Measurements from ENCODE around the gene ASB18.

ASB18 gene

DNA sequence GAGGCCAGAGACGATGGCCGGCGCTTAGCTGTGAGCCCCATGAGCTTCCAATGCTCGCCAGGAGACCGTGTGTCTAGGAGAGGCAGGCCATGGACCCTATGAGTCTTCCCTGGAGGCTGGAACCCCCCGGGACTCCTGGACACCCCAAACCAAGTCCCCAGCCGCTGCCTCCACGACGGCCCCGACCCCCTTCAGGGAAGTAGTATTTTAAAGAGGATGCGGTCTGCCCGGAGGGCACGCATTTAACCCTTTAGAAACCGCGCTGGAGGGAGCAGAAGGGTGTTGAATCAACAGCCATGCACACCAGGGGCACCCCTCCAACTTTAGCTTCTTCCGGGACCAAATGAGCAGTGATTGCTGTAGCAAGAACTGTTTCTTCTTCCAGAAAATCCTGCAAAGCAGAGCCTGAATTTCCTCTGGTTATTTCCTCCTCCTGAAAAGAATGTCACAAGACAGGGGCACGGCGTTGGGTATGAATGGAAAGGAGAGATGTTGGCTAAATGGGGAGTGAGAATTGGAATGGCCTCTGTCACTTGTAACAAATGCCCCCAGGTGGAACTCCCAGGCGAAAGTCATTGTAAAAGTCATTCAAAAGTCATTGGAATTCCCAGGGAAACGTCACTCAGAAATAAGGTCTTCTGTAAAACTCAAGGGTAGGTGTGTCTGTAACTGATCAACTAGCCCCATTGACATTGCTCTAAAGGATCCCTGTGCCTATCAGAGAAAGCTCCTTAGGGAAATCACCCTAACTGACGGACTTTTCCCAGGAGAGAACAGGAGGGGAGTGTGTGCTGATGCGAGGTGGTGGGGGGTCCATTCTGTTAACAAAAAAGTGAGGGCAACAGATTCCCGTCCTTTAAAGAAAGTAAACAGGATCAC, 90.2 kb downstream of the ASB18 start:
- DNase-seq (ENCODE audit: low read depth), result no peak

DNA sequence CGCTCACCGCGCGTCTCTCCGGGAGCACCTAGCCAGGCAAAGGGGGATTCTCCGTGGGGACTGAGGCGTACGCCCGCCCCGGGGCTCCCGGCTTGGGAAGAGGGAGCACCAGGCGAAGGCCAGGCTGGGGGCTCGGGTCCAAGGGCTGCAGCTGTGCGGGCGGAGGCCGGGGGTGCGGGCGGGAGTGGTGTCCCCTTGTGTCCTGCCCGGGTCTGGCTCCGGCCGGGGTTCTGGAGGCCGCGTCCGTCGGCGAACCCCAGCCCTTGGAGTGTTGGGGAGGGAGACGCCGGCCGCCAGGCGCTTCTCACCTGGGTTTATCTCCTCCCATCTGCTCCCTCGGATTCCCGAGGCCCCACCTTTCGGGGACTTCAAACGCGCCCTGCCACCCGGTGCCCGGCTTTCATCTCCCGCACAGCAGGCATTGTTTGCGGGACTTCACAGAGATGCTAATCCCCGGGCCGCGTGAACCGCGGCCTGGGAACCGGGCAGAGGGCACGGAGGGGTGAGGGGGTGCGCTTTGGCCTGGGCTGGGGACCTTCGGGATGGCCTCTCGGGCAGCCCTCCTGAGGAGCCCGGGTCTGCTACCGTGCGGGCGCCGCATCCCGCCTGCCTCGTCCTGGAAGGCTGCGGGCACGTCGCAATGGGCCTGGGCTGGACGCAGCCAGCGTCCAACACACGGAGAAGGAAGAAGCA, 91.0 kb downstream of the ASB18 start:
- no peak for DNase-seq (ENCODE audit: low read depth)

- DNase-seq (ENCODE audit: low read depth), result no peak
These were observed 91.8 kb downstream of the ASB18 start for GRCh38 chr2:236172255-236173035.

GRCh38 chr2:236171680-236172254, 92.4 kb downstream of the ASB18 start:
- DNase-seq (ENCODE audit: low read depth), result no peak

- DNase-seq (ENCODE audit: low read depth), result no peak
These were observed 93.0 kb downstream of the ASB18 start for GRCh38 chr2:236171181-236171679.

- no peak for DNase-seq (ENCODE audit: low read depth)
These were observed 93.5 kb downstream of the ASB18 start for GRCh38 chr2:236170590-236171165.

DNA sequence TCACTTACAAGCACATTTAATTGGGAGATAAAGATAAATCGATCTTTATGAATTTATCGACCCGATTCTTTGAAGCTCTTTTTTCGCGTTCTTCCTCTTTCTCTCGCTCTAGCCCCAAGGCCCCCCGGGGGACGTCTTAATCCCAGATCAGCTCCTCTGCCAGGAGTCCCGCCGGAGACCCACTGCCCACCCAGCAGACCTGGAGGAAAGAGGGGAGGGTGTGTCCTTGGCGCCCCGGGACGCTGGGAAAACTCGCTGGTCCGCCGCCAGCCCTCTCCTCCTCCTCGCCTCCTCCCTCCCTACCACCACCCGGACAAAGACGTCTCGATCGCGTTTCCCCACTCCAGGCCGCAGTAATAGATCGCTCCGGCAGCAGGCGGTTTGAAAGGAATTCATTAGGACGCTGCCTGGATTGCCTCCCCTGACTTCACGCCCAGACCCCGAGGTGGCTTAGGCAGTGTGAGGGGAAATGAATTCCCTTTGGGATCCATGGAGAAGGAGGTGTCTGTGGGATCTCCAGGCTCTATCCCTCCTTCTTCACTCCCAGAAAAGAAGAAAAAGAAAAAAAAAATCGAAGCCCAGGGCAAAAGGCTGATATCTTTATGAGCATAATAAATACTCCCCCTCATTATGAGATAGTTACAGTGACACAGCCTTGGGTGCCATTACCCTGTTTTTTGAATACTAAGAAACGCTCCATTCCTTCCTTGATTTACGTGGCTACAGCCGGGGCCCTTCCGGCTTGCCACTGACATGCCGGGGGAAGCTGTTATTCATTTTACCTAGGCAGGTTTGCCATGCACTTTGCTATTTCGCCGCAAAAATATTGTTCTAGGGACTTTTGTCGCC, 94.2 kb downstream of the ASB18 start:
- no peak for DNase-seq (ENCODE audit: low read depth)

DNA sequence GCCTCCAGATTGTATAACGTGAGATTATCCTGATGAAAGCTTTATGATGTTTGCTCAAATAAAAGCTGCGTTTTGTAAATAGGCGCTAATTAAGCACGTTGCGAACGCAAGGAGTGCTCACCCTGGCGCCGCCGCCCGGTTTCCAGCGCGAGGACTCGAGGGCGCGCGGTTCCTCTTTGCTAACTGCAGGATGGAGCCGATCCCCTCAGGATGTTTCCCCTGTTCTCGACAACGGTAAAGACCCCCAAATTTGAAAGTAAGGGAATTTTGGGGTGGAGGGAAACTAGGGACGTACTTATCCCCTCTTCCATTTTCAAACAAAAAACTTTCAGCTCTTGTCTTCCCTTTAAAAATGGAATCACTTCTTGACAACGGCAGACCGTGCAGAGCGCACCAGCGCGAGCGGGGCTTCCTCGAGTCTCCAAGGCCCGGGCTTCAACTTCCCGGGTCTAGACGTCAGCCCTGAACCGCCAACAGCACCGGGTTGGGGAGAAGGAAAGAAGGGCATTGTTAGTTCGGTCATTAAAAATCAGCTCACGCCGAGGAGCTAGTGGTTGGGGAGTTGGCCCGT, 95.0 kb downstream of the ASB18 start:
- no peak for DNase-seq (ENCODE audit: low read depth)

DNA sequence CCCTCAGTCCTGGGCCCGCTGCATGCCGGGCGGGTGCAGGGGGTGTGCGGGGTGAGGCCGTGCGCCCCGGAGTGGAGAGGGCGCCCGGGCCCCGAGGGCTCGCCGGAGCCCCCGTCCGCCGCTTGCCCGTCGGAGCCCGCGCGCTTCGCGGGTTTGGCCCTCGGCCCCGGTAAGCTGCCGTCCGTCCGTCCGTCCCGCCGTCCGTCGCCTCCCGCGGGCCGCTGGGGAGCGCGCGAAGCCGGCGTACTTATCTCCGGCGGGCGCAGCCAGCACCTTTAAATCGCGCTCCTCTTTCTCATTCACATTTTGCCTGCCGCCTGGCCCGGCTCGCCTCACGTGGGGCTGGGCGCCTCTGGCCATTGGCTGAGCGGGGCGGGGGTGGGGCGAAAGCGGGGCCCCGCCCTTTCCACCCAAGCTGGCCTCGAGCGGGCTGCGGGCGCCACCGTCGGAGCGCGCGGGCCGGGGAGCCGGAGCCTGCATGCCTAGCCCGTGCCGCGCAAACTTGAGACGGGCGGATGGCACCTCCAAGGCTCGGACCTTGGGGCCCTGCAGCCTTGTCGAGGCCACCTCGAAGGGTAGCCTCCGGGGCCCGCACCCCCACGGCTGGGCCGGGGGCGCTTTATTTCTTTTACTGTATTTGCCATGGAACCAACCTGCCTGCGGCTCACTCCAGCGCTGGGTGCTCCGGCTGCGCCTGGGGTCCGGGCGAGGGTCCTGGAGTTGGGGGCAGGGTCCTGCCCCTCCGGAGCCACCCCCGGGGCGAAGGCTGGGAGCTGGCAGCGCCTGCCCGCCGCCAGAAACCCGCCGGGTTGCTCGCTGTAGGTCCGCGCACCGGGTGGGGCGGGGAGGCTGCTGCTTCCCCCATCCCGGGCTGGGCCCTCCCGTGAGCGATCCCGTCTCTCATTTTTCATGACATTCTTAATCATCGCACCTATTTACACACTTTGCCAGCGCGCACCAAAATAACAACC, 95.8 kb downstream of the ASB18 start, which contains the start of gene GBX2:
GBX2 (minus strand) TSS at position 277 of the 971 bp plus-strand sequence. CDS start 415 bp downstream, outside the sequence.
- no peak for DNase-seq (ENCODE audit: low read depth)

- DNase-seq (ENCODE audit: low read depth), result no peak
These were observed 96.7 kb downstream of the ASB18 start for GRCh38 chr2:236167297-236168109.

DNA sequence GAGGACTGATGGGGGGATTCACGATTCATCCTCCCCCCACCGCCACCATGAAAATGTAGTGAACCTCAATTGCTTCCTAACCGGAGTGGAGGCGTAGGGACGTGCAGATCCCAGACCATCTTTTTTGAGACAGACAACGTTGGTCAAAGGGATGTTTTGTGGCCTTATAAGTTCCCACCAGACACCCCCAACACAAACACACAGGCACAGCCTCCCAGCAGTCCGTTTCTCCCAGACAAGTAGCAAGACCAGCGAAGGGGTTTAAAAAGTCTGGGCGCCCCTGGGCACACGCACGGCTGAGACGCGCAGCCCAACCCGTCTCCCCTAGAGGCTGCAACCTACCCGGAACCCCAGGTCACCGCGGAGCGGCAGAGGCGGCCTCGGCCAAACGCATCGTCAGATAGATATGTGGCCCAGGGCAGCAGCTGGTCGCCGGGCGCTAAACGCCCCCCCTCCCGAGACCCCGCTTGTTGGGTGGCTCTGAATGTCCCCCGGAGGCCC, 97.4 kb downstream of the ASB18 start:
- no peak for DNase-seq (ENCODE audit: low read depth)

GRCh38 chr2:236165842-236166795, 98.1 kb downstream of the ASB18 start:
- no peak for DNase-seq (ENCODE audit: low read depth)

- DNase-seq (ENCODE audit: low read depth), result no peak
These were observed 99.0 kb downstream of the ASB18 start for GRCh38 chr2:236164925-236165841.

GRCh38 chr2:236164201-236164924, 99.8 kb downstream of the ASB18 start:
- DNase-seq (ENCODE audit: low read depth), result no peak
